HUES48 (cell line): ENCODE data around the gene TOR1A.

Experiments
- H3K27ac ChIP-seq: one replicate; pipeline ENCODE4 v1.7.0; 2013; ENCODE audit warnings: low read depth, low read length, inconsistent platforms
- H3K27me3 ChIP-seq: 2 replicates; pipeline ENCODE4 v1.6.1; 2013; ENCODE audit warnings: mild to moderate bottlenecking, low read length; ENCODE audit not compliant: control insufficient read depth, insufficient read depth
- H3K36me3 ChIP-seq: 2 replicates; pipeline ENCODE4 v1.6.1; 2013; ENCODE audit warnings: low read length; ENCODE audit not compliant: control insufficient read depth, insufficient read depth
- H3K4me1 ChIP-seq: 2 replicates; pipeline ENCODE4 v1.6.1; 2013; ENCODE audit warnings: mild to moderate bottlenecking, low read length; ENCODE audit not compliant: control insufficient read depth, insufficient read depth
- H3K4me3 ChIP-seq: 2 replicates; pipeline ENCODE4 v1.5.1; 2013; ENCODE audit warnings: mild to moderate bottlenecking, low read depth, low read length
- H3K9ac ChIP-seq: 2 replicates; pipeline ENCODE4 v1.6.1; 2013; ENCODE audit warnings: mild to moderate bottlenecking, low read depth, low read length, moderate library complexity
- H3K9me3 ChIP-seq: 2 replicates; pipeline ENCODE4 v1.6.1; 2013; ENCODE audit warnings: low read length; ENCODE audit not compliant: control insufficient read depth, insufficient read depth

Gene TOR1A

GRCh38 chr9:129863059-129863690 lies 39.2 kb upstream of the TOR1A start:
- no peaks in the 10 kb centered on the region for H3K9me3 ChIP-seq
- H3K4me1 ChIP-seq: no peaks in the 10 kb centered on the region
- H3K4me3 ChIP-seq: no peak overlapping the region
- H3K36me3 ChIP-seq: peaks cover 34% of the 10 kb centered on the region
- no peak overlapping the region for H3K9ac ChIP-seq
- no peaks in the 10 kb centered on the region for H3K27me3 ChIP-seq
- no peak overlapping the region for H3K27ac ChIP-seq

GRCh38 chr9:129861447-129861827 lies 37.5 kb upstream of the TOR1A start:
- peaks cover 38% of the 10 kb centered on the region for H3K36me3 ChIP-seq
- no peaks in the 10 kb centered on the region for H3K4me1 ChIP-seq

GRCh38 chr9:129860653-129861446 lies 36.9 kb upstream of the TOR1A start:
- H3K36me3 ChIP-seq: peaks cover 33% of the 10 kb centered on the region
- no peaks in the 10 kb centered on the region for H3K27me3 ChIP-seq
- H3K9ac ChIP-seq: no peak overlapping the region
- no peaks in the 10 kb centered on the region for H3K9me3 ChIP-seq
- H3K4me3 ChIP-seq: no peak overlapping the region
- no peaks in the 10 kb centered on the region for H3K4me1 ChIP-seq
- no peak overlapping the region for H3K27ac ChIP-seq

More at GRCh38 chr9:129861447-129861827, 37.5 kb upstream of the TOR1A start:
- H3K9ac ChIP-seq: no peak overlapping the region
- no peaks in the 10 kb centered on the region for H3K27me3 ChIP-seq
- no peak overlapping the region for H3K4me3 ChIP-seq
- no peak overlapping the region for H3K27ac ChIP-seq
- no peaks in the 10 kb centered on the region for H3K9me3 ChIP-seq

- H3K36me3 ChIP-seq: peaks cover 36% of the 10 kb centered on the region
- no peak overlapping the region for H3K27ac ChIP-seq
- H3K4me1 ChIP-seq: no peaks in the 10 kb centered on the region
- H3K27me3 ChIP-seq: no peaks in the 10 kb centered on the region
- no peaks in the 10 kb centered on the region for H3K9me3 ChIP-seq
- H3K4me3 ChIP-seq: no peak overlapping the region
- no peak overlapping the region for H3K9ac ChIP-seq
Measured at GRCh38 chr9:129858167-129858962, 34.4 kb upstream of the TOR1A start.

- H3K9me3 ChIP-seq: no peaks in the 10 kb centered on the region
- no peaks in the 10 kb centered on the region for H3K4me1 ChIP-seq
- no peak overlapping the region for H3K4me3 ChIP-seq
- H3K27me3 ChIP-seq: no peaks in the 10 kb centered on the region
- H3K9ac ChIP-seq: no peak overlapping the region
- H3K36me3 ChIP-seq: peaks cover 42% of the 10 kb centered on the region
- no peak overlapping the region for H3K27ac ChIP-seq
Measured at GRCh38 chr9:129857207-129857606, 33.3 kb upstream of the TOR1A start.

GRCh38 chr9:129854588-129855110 lies 30.7 kb upstream of the TOR1A start:
- Histone ChIP-seq H3K36me3 (peaks cover 34% of the 10 kb centered on the region), H3K4me3 (no peak overlapping the region), H3K9ac (no peak overlapping the region), H3K27ac (no peak overlapping the region), H3K9me3 (no peaks in the 10 kb centered on the region), H3K4me1 (no peaks in the 10 kb centered on the region), H3K27me3 (no peaks in the 10 kb centered on the region)

GRCh38 chr9:129853614-129854013 lies 29.7 kb upstream of the TOR1A start:
- Histone ChIP-seq H3K4me1 (no peaks in the 10 kb centered on the region), H3K4me3 (no peak overlapping the region), H3K27me3 (no peaks in the 10 kb centered on the region), H3K9ac (no peak overlapping the region), H3K36me3 (peaks cover 33% of the 10 kb centered on the region), H3K9me3 (no peaks in the 10 kb centered on the region), H3K27ac (no peak overlapping the region)

GRCh38 chr9:129852579-129852978 lies 28.6 kb upstream of the TOR1A start:
- H3K27ac ChIP-seq: no peak overlapping the region
- H3K4me1 ChIP-seq: no peaks in the 10 kb centered on the region
- H3K9me3 ChIP-seq: no peaks in the 10 kb centered on the region
- H3K27me3 ChIP-seq: no peaks in the 10 kb centered on the region
- peaks cover 23% of the 10 kb centered on the region for H3K36me3 ChIP-seq
- no peak overlapping the region for H3K4me3 ChIP-seq
- no peak overlapping the region for H3K9ac ChIP-seq

GRCh38 chr9:129851821-129852220 lies 27.9 kb upstream of the TOR1A start:
- Histone ChIP-seq H3K27ac (no peak overlapping the region), H3K9ac (no peak overlapping the region), H3K36me3 (peaks cover 22% of the 10 kb centered on the region)

GRCh38 chr9:129850821-129851550 lies 27.1 kb upstream of the TOR1A start:
- H3K4me3 ChIP-seq: no peak overlapping the region
- no peaks in the 10 kb centered on the region for H3K4me1 ChIP-seq
- no peaks in the 10 kb centered on the region for H3K27me3 ChIP-seq
- H3K9ac ChIP-seq: no peak overlapping the region
- no peaks in the 10 kb centered on the region for H3K9me3 ChIP-seq
- peaks cover 22% of the 10 kb centered on the region for H3K36me3 ChIP-seq
- no peak overlapping the region for H3K27ac ChIP-seq

More at GRCh38 chr9:129851821-129852220, 27.9 kb upstream of the TOR1A start:
- H3K9me3 ChIP-seq: no peaks in the 10 kb centered on the region
- no peaks in the 10 kb centered on the region for H3K27me3 ChIP-seq
- no peaks in the 10 kb centered on the region for H3K4me1 ChIP-seq
- H3K4me3 ChIP-seq: no peak overlapping the region
